GM18868 (cell line): ENCODE measurements around the gene MED29.

Experiments used
- ATAC-seq: cut with Tn5 transposase; IDR thresholded peaks from one replicate; pipeline ENCODE4 v1.9.1; 2021; ENCODE audit warnings: mild to moderate bottlenecking, moderate library complexity; ENCODE audit not compliant: unreplicated experiment

Gene MED29

GRCh38 chr19:39410017-39410830 lies 19.0 kb downstream of the MED29 start:
- peak; percentile 15 for ATAC-seq

- no peak for ATAC-seq
Measured at GRCh38 chr19:39410831-39411080, 19.6 kb downstream of the MED29 start.

DNA sequence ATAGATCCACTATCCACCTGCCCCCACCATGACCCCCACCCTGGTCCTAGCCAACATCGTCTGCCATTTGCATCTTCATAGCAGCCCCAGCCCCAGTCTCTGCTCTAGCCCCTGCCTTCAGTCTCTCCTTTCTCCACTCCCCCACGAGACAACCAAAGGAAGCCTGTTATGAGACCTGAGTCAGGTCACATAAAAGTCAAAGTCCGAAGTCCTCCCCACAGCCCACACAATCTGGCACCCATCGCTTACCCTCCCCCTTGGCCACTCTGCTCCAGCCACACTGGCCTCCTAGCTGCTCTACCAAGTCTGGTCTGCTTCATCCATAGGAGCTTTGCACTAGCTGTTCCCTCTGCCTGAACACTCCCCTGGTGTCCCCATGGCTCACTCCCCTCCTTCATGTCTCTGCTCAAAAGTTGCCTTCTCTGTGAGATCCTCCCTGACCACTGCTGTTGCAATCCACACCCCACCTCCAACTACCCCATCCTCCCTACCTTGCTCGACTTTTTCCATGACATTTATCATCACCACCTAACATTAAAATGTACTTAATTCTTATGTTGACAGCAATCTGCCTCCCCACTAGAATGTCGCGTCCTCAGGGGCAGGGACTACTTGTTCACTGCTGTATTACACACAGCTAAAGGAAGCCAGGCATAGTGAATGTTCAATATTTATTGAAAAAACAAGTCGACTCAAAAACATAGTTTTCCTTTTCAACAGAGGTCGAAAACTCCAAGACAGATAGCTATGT lies 20.1 kb downstream of the MED29 start:
- no peak for ATAC-seq

GRCh38 chr19:39411832-39412099 lies 20.6 kb downstream of the MED29 start:
- peak; percentile 22 for ATAC-seq

GRCh38 chr19:39412100-39412866 lies 21.1 kb downstream of the MED29 start, which contains the start of gene PLEKHG2:
TSS of gene PLEKHG2 (plus strand) at chr19:39412669. CDS start at chr19:39414087, 1,418 bp downstream.
- ATAC-seq, result peak; percentile 53

DNA sequence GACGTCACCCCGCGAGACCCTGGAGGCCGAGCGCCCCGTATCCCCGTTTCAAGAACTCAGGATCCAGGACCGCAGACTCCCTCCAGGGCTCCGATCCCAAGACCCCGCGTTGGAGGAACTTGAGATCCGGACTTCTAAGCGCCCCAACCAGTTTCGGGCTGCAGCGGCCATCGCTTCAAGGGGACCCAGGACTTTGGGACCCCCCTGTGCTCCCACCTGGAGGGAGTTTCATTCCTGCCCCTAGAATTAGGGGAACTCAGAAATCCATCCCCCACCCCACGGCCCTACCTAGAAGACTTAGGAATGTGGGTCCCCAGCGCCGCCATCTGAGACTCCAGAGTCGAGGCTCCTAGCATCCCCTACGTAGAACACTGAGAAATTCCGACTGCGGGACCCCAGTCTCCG lies 21.7 kb downstream of the MED29 start:
- no peak for ATAC-seq

- no peak for ATAC-seq
Measured at GRCh38 chr19:39413272-39413910, 22.2 kb downstream of the MED29 start.

DNA sequence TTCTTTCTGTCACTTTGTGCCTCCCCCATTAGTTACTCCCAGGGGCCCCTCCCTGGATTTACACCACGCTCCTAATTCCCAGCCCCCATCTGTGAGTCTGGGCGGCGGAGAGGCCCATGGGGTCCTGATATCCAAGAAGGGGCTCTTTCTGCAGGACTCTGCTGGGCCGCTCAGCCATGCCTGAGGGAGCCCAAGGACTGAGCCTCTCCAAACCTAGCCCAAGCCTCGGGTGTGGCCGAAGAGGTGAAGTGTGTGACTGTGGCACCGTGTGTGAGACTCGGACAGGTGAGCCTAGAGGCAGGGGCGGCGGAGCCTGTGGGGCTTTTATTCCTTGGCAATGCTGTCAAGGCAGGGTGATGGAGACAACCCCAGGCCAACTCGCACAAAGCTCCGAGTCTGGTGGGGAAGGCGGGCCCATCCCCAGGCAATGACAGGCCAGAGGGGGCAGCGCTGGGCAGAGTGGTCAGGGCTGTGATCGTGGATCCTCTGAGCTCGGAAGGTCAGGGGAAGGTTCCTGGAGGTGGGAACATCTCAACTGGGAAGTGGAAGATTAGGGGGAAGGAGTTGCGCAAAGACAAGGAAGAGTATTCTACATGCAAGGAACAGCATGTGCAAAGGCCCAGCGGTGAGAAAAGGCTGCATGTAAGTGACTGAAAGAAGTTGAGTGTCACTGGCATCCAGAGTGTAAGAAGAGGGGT lies 22.9 kb downstream of the MED29 start:
- ATAC-seq, result no peak

DNA sequence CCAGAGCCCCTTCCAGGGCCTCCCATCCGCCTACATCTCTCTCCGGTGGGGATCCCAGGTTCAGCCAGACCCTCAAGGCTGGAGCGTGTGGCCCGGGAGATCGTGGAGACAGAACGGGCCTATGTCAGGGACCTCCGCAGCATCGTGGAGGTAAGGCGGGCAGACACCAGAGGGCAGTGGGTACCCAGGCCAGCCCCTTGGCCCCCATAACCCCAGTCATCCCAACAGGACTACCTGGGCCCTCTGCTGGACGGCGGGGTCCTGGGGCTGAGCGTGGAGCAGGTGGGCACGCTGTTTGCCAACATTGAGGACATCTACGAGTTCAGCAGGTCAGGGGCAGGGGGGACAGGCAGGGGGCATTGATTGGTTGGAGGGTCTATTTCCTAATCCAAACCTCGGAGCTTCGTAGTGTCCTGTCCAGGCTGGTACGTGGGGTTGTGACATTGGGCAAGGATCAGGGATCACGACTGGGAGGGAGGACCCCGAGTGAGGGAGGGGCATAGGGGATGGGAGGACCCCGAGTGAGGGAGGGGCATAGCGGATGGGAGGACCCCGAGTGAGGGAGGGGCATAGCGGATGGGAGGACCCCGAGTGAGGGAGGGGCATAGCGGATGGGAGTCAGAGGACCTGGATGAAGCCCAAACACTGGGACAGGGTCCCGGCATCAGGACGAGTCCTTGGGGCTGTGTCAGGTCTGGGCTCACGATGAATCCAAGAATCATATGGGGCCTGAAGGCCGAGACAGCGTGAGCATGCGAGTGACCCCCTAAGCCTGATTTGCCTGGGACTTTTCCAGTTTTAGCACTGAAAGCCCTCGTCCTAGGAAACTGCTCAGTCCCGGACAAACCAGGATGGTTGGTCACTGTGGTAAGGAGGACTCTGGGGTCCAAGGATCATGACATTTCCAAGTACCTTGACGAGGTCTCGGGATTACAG lies 24.2 kb downstream of the MED29 start:
- no peak for ATAC-seq

DNA sequence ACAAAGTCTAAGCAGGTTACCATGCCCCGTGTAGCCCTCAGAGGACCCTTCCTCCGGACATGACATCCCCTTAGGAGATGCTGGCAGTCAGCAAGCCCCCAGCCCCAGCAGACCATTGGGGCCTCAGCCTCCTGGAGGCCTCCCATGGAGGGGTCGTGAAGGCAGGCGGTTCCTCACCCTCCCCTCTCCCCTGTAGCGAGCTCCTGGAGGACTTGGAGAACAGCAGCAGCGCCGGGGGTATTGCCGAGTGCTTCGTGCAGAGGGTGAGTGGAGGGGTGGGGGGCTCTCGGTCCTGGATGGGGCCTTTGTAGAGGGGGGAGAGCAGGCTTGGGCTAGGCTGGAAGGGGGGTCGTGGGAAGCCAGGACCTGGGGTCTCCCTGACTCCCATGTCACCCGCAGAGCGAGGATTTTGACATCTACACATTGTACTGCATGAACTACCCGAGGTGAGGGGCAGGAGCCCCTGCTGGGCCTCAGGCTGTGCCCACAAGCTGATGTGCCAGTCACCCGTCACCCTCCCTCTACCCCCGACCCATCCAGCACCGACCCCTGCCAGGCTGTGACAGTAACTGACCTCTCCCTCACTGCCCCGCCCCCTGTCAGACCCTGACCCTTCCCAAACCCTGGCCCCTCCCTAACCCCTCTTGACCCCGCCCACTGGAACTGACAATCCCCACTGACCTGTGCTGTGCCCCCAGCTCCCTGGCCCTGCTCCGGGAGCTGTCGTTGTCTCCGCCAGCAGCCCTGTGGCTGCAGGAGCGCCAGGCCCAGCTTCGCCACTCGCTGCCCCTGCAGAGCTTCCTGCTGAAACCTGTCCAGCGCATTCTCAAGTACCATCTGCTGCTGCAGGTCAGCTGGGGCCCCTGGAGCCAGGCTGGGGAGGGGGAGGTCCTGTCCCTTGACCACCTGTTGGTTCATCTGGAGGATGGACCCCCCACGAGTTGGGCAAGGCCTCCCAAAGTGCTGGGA lies 25.3 kb downstream of the MED29 start:
- ATAC-seq, result no peak

GRCh38 chr19:39417463-39418181 lies 26.4 kb downstream of the MED29 start:
- ATAC-seq, result no peak

DNA sequence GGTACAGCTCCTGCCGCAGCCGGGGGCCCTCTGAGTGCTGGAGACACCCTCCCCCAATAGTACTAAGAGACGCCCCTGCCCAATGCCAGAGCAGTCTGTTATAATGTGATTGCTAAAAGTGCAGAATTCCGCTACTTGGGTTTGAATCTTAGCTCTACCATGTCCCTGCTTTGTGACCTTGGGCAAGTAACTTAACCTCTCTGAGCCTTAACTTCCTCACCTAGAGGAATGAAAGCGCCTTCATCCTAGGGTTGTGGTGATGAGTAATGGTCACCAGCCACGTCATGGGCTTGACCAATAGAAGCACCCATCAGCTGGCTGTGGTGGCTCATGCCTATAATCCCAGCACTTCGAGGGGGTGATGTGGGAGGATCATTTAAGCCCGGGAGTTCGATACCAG lies 27.8 kb downstream of the MED29 start:
- ATAC-seq, result no peak

DNA sequence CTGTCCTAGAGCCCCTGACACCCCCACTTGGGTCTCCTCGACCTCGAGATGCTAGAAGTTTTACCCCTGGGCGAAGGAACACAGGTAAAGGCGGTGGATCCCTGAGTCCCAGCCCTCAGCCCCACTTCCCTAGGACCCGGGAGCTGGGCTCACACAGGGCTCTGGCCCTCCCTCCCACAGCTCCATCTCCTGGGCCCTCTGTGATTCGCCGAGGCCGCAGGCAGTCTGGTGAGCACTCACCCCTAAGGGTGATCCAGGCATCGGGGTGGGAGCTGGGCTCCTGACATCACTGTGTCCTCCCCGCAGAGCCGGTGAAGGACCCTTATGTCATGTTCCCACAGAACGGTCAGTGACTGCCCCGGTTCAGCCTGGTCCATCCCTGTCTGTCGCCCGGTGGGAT lies 29.6 kb downstream of the MED29 start:
- ATAC-seq, result no peak

DNA sequence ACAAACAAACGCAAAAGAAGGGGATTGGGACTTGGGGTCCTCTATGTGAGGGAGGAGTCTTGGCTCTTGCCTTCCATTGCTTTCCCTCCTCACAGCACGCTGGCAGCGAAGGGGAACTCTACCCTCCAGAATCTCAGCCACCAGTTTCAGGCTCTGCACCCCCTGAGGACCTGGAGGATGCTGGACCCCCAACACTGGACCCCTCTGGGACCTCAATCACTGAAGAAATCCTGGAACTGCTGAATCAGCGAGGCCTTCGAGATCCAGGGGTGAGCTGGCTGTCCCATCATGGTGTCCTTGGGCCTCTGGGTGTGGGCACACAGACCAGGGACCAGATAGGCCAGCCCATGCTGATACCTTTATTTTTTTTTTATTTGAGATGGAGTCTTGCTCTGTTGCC lies 30.8 kb downstream of the MED29 start:
- no peak for ATAC-seq

GRCh38 chr19:39423258-39424086 lies 32.3 kb downstream of the MED29 start:
- no peak for ATAC-seq

GRCh38 chr19:39424934-39425333 lies 33.8 kb downstream of the MED29 start:
- ATAC-seq, result no peak

DNA sequence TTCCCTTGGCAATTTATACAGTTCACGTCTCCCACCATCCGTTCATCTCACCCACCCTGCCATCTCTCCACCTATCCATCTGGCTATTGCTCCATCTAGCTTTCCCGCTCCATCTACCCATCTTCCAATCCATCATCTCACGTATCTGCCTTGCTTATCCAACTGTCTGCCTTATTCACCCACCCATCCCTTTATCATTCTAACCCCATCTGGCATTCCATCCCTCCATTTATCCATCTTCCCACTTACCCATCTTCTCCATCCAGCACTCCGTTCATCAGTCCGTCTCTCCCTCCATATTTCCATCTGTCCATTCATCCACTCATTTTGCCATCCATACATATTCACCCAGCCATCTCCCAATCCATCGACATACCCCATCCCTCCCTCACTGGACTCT lies 34.6 kb downstream of the MED29 start:
- no peak for ATAC-seq
